Measurements from ENCODE around the gene DOCK2.

DNA sequence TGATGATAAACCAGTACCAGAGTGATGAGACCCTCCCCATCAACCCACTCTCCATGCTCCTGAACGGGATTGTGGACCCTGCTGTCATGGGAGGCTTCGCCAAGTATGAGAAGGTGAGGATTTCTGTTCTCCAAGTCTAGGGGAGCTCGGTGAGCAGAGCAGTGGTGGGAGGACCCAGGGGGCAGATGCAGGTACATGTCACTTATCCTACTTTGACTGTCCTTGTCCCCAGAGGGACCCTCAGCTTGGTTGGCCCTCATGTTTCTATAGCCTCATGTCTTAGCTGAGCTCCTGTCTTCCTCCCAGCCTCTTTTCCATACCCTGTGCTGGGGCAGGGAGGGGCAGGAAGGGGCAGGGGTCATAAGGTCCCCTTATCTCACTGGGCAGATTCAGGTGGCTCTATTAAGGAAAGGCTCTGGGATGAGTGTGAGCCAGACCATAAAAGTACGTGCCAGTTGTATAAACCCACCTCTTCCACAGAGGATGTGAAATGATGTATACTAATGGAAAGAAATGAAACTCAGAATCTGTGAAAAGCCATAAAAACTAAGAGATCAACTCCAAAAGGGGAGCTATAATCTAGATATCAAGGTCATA, 430.6 kb downstream of the DOCK2 start:
- TF ChIP-seq, protein P1, sequence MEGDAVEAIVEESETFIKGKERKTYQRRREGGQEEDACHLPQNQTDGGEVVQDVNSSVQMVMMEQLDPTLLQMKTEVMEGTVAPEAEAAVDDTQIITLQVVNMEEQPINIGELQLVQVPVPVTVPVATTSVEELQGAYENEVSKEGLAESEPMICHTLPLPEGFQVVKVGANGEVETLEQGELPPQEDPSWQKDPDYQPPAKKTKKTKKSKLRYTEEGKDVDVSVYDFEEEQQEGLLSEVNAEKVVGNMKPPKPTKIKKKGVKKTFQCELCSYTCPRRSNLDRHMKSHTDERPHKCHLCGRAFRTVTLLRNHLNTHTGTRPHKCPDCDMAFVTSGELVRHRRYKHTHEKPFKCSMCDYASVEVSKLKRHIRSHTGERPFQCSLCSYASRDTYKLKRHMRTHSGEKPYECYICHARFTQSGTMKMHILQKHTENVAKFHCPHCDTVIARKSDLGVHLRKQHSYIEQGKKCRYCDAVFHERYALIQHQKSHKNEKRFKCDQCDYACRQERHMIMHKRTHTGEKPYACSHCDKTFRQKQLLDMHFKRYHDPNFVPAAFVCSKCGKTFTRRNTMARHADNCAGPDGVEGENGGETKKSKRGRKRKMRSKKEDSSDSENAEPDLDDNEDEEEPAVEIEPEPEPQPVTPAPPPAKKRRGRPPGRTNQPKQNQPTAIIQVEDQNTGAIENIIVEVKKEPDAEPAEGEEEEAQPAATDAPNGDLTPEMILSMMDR (conservative IDR thresholded peaks at IDR 0.05; ENCODE audit: low read length), result no peak
- no peak for TF ChIP-seq EZH2phosphoT487 (IDR thresholded peaks at IDR 0.05; ENCODE audit: borderline replicate concordance, low read depth, low read length)

All from OCI-LY7 (cell line).